CD14-positive monocyte (primary cell): ENCODE measurements around the gene PDE1A. TPM values are rescaled to one million over a fixed set of nuclear protein-coding genes. Genes with fewer than 3 reads are reported as not detected.

Experiments used
- DNase-seq, 3 donors: peaks; one replicate each; pipeline ENCODE4 v3.0.0-alpha.2; 2011 to 2022
- H2AFZ ChIP-seq: 2 replicates; pipeline ENCODE4 v1.6.0; 2012; ENCODE audit warnings: mild to moderate bottlenecking, low read depth, low read length, inconsistent platforms; ENCODE audit not compliant: insufficient read depth, poor library complexity, severe bottlenecking
- H3K27ac ChIP-seq, 2 donors: 1 replicate in 1 of 2; 2 replicates in 1 of 2; pipeline ENCODE4 v1.5.1; 2012 to 2013; ENCODE audit warnings: low read length in 2 of 2, control low read depth in 1 of 2, inconsistent platforms in 1 of 2, low read depth in 1 of 2, mild to moderate bottlenecking in 1 of 2
- H3K27me3 ChIP-seq, 2 donors: one replicate each; pipeline versions ENCODE4 v1.6.0 to v1.6.1; 2011 to 2013; ENCODE audit warnings: low read length in 2 of 2; ENCODE audit not compliant: control insufficient read depth in 2 of 2, insufficient read depth in 2 of 2
- H3K36me3 ChIP-seq, 2 donors: replicated peaks in 1 of 2; 1 replicate in 1 of 2; 2 replicates in 1 of 2; pipeline versions ENCODE4 v1.5.1 to v1.6.1; 2012 to 2013; ENCODE audit warnings: low read length in 2 of 2, control low read depth in 1 of 2, inconsistent platforms in 1 of 2, mild to moderate bottlenecking in 1 of 2; ENCODE audit not compliant: insufficient read depth in 2 of 2, control insufficient read depth in 1 of 2
- H3K4me1 ChIP-seq, 2 donors: 1 replicate in 1 of 2; 2 replicates in 1 of 2; pipeline versions ENCODE4 v1.5.1 to v1.6.1; 2012 to 2013; ENCODE audit warnings: low read length in 2 of 2, control low read depth in 1 of 2, inconsistent platforms in 1 of 2, mild to moderate bottlenecking in 1 of 2, moderate library complexity in 1 of 2; ENCODE audit not compliant: insufficient read depth in 2 of 2, control insufficient read depth in 1 of 2
- H3K4me2 ChIP-seq: replicated peaks from 2 replicates; pipeline ENCODE3; 2012; ENCODE audit warnings: low read length, moderate library complexity, mild to moderate bottlenecking; ENCODE audit not compliant: poor library complexity, severe bottlenecking; ENCODE audit errors: extremely low read depth
- H3K4me3 ChIP-seq, 3 experiments: fragments of 200-600 bp in 1 of 3; sonication (generic) in 1 of 3; replicated peaks in 1 of 3; 1 replicate in 2 of 3; 2 replicates in 1 of 3; pipeline ENCODE4 v1.5.1; 2011 to 2013; ENCODE audit warnings: low read length in 3 of 3, mild to moderate bottlenecking in 3 of 3, control low read depth in 2 of 3, low read depth in 2 of 3, inconsistent platforms in 1 of 3, moderate library complexity in 1 of 3
- H3K79me2 ChIP-seq: 2 replicates; pipeline ENCODE4 v1.6.0; 2012; ENCODE audit warnings: mild to moderate bottlenecking, control low read depth, inconsistent platforms, low read length, moderate library complexity; ENCODE audit not compliant: insufficient read depth
- H3K9ac ChIP-seq: 2 replicates; pipeline ENCODE4 v1.6.0; 2017; ENCODE audit warnings: low read length, mild to moderate bottlenecking; ENCODE audit not compliant: insufficient read depth, poor library complexity, severe bottlenecking
- H3K9me3 ChIP-seq, 2 donors: replicated peaks in 1 of 2; 1 replicate in 1 of 2; 2 replicates in 1 of 2; pipeline versions ENCODE4 v1.5.1 to v1.6.1; 2012 to 2013; ENCODE audit warnings: low read length in 2 of 2, control low read depth in 1 of 2; ENCODE audit not compliant: control insufficient read depth in 1 of 2, insufficient read depth in 1 of 2
- H4K20me1 ChIP-seq: 2 replicates; pipeline ENCODE4 v1.6.0; 2012; ENCODE audit warnings: mild to moderate bottlenecking, low read length, control low read depth, moderate library complexity; ENCODE audit not compliant: insufficient read depth
- H3K27ac Mint-ChIP-seq, 7 donors: one replicate each; pipeline ENCODE4 v1.8.0; 2020; ENCODE audit warnings: mild to moderate bottlenecking in 7 of 7, mixed read lengths in 7 of 7, moderate library complexity in 6 of 7, inconsistent platforms in 2 of 7
- H3K27me3 Mint-ChIP-seq, 3 donors: one replicate each; pipeline ENCODE4 v1.8.0; 2021 to 2022; ENCODE audit warnings: low read depth in 3 of 3, mild to moderate bottlenecking in 3 of 3, mixed read lengths in 3 of 3, moderate library complexity in 3 of 3, inconsistent platforms in 1 of 3
- H3K36me3 Mint-ChIP-seq, 2 donors: one replicate each; pipeline ENCODE4 v1.8.0; 2020; ENCODE audit warnings: mixed read lengths in 2 of 2, inconsistent platforms in 1 of 2, mild to moderate bottlenecking in 1 of 2
- H3K4me1 Mint-ChIP-seq: one replicate; pipeline ENCODE4 v1.8.0; 2020; ENCODE audit warnings: mild to moderate bottlenecking, mixed read lengths
- H3K4me3 Mint-ChIP-seq, 2 donors: one replicate each; pipeline ENCODE4 v1.8.0; 2020; ENCODE audit warnings: mild to moderate bottlenecking in 2 of 2, mixed read lengths in 2 of 2, moderate library complexity in 1 of 2
- H3K9me3 Mint-ChIP-seq, 7 donors: one replicate each; pipeline ENCODE4 v1.8.0; 2020 to 2022; ENCODE audit warnings: mixed read lengths in 7 of 7, mild to moderate bottlenecking in 6 of 7, moderate library complexity in 6 of 7, inconsistent platforms in 2 of 7
- CTCF ChIP-seq: fragments of 200-600 bp; IDR thresholded peaks from one replicate; pipeline ENCODE4 v1.8.0; 2022; ENCODE audit warnings: antibody characterized with exemption, mild to moderate bottlenecking
- WGBS: methylation state at CpG from one replicate; pipeline ENCODE4 v1.1.5; 2013; ENCODE audit warnings: missing lambda C conversion rate; ENCODE audit not compliant: insufficient coverage; 5-methylcytosine and 5-hydroxymethylcytosine counted together
- intact Hi-C, 2 donors: fragments of 100-400 bp; cut with micrococcal nuclease; formaldehyde crosslinking; loops; one replicate each; pipeline versions ENCODE4 v1.15.0 to v1.15.1; 2023
- polyA plus RNA-seq, 3 donors: library from polyadenylated mRNA; depleted of rRNA in 1 of 3; unstranded in 2 of 3; stranded (reverse) in 1 of 3; fragments of 300-500 nt in 2 of 3; fragments of >200 nt in 1 of 3; fragmentation: Illumina TruSeq in 2 of 3; gene quantifications; 1 replicate in 2 of 3; 2 replicates in 1 of 3; pipeline ENCODE4 v1.2.3, GENCODE V29; 2012 to 2021

Gene PDE1A
- polyA plus RNA-seq, 3 donors: not detected

DNA sequence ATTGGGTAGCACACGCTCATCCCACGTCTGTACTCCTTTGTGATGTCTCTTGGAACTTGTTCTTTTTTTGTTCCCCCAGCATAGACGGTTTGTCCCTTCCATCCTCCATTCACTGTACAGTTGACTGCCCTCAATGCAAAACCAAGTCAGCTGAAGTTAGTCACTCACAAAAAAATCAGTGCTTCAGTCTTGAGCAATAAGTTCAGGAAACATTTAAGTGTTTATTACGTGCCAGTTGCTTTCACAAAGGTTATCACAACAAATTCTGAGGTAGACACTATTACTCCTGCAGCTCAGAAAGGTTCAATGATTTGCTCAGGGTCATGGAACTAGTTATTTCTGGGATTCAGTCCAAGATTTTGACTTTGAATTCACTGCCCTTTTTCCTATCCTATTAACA lies 102.2 kb downstream of the PDE1A start:
- intact Hi-C loops: no loop called here
- no peaks in the 10 kb centered on the region for H3K79me2 ChIP-seq
- H3K9ac ChIP-seq: no peak overlapping the region
- H3K27ac ChIP-seq: no peak overlapping the region
- no peak overlapping the region for H3K4me2 ChIP-seq
- DNase-seq: no peak
- H3K4me3 Mint-ChIP-seq: no peak overlapping the region
- no peak overlapping the region for H2AFZ ChIP-seq
- no peaks in the 10 kb centered on the region for H3K4me1 Mint-ChIP-seq
- peaks cover 0 to 2% (median 1%) of the 10 kb centered on the region in 3 donors for H3K27me3 Mint-ChIP-seq
- H4K20me1 ChIP-seq: no peaks in the 10 kb centered on the region
- no peaks in the 10 kb centered on the region for H3K27me3 ChIP-seq
- no peaks in the 10 kb centered on the region for H3K36me3 Mint-ChIP-seq
- H3K27ac Mint-ChIP-seq: no peak overlapping the region
- no peak overlapping the region for H3K4me3 ChIP-seq
- peaks cover 0 to 5% (median 3%) of the 10 kb centered on the region in 7 donors for H3K9me3 Mint-ChIP-seq
- TF ChIP-seq CTCF: no peak
- 84% methylated on average over 2 of the region's 4 CpGs for WGBS
- no peaks in the 10 kb centered on the region for H3K4me1 ChIP-seq
- no peaks in the 10 kb centered on the region for H3K9me3 ChIP-seq
- no peaks in the 10 kb centered on the region for H3K36me3 ChIP-seq

- Histone ChIP-seq H3K27me3 (no peaks in the 10 kb centered on the region), H3K9ac (no peak overlapping the region), H3K36me3 (no peaks in the 10 kb centered on the region), H4K20me1 (no peaks in the 10 kb centered on the region), H3K79me2 (no peaks in the 10 kb centered on the region), H3K9me3 (no peaks in the 10 kb centered on the region), H3K4me1 (no peaks in the 10 kb centered on the region), H2AFZ (no peak overlapping the region), H3K27ac (no peak overlapping the region), H3K4me2 (no peak overlapping the region), H3K4me3 (no peak overlapping the region)
- H3K27me3 Mint-ChIP-seq: peaks cover 0 to 2% (median 1%) of the 10 kb centered on the region in 3 donors
- intact Hi-C loops: no loop called here
- WGBS: no CpG with 5 or more reads among the region's 1 CpG
- no peaks in the 10 kb centered on the region for H3K4me1 Mint-ChIP-seq
- no peak overlapping the region for H3K4me3 Mint-ChIP-seq
- no peak overlapping the region for H3K27ac Mint-ChIP-seq
- H3K9me3 Mint-ChIP-seq: peaks cover 0 to 5% (median 3%) of the 10 kb centered on the region in 7 donors
- TF ChIP-seq CTCF: no peak
- DNase-seq: no peak
- H3K36me3 Mint-ChIP-seq: no peaks in the 10 kb centered on the region
Measured at GRCh38 chr2:182321096-182321495, 105.7 kb downstream of the PDE1A start.
